Pancreas (tissue), 10 donors: ENCODE data around the gene E2F2. TPM values are rescaled to one million over a fixed set of nuclear protein-coding genes. Genes with fewer than 3 reads are reported as not detected.

Source experiments
- ATAC-seq, 4 donors: fragments of 200-7000 bp; cut with Tn5 transposase; one replicate each; pipeline versions ENCODE4 v1.8.0 to v1.9.1; 2020; ENCODE audit warnings: mild to moderate bottlenecking in 4 of 4, moderate library complexity in 4 of 4
- DNase-seq, 6 donors: peaks; one replicate each; pipeline ENCODE4 v3.0.0-alpha.2; 2020
- FAIRE-seq: peaks from 2 replicates; lab custom pipeline; 2012; peaks lifted over from hg19 to GRCh38; lab: Jason Lieb, UNC
- H3K27ac ChIP-seq, 4 donors: fragments of 200-600 bp; sonication (generic); 1 replicate in 3 of 4; 2 replicates in 1 of 4; pipeline versions ENCODE4 v1.5.0 to v1.8.0; 2020
- H3K27me3 ChIP-seq, 4 donors: fragments of 200-600 bp; one replicate each; pipeline ENCODE4 v1.8.0; 2021
- H3K36me3 ChIP-seq, 3 donors: fragments of 200-600 bp; sonication (generic) in 1 of 3; one replicate each; pipeline versions ENCODE4 v1.5.0 to v1.8.0; 2020 to 2021
- H3K4me1 ChIP-seq, 3 donors: fragments of 200-600 bp; one replicate each; pipeline ENCODE4 v1.8.0; 2021
- H3K4me3 ChIP-seq, 4 donors: fragments of 200-600 bp; sonication (generic) in 2 of 4; one replicate each; pipeline versions ENCODE4 v1.5.0 to v1.8.0; 2020 to 2021
- H3K9me3 ChIP-seq, 4 donors: fragments of 200-600 bp; one replicate each; pipeline ENCODE4 v1.8.0; 2021
- CTCF ChIP-seq, 4 donors: fragments of 200-600 bp; sonication (generic) in 3 of 4; IDR thresholded peaks; one replicate each; pipeline versions ENCODE4 v1.5.0 to v1.8.0; 2021; ENCODE audit warnings: antibody characterized with exemption in 4 of 4
- WGBS, 2 donors: extraction: QIAGEN DNeasy Blood & Tissue Kit; methylation state at CpG; one replicate each; pipeline ENCODE4 v1.1.7; 2013; 5-methylcytosine and 5-hydroxymethylcytosine counted together
- intact Hi-C, 3 donors: fragments of 100-400 bp; cut with DNase I; formaldehyde crosslinking; loops; one replicate each; pipeline versions ENCODE4 v1.11.1 to v1.14.2; 2022
- polyA plus RNA-seq, 2 donors: library from polyadenylated mRNA; stranded (reverse); fragments of 200-250 nt; gene quantifications; one replicate each; pipeline ENCODE4 v1.2.3, GENCODE V29; 2013
- total RNA-seq, 6 donors: library from RNA; stranded (reverse); fragmentation: NEBNext Ultra II Directional in 4 of 6; extraction: Animal tissue kit (Norgen Biotek cat#: 25700) in 4 of 6; gene quantifications; one replicate each; pipeline versions ENCODE4 v1.2.1 to v1.2.4, GENCODE V29; 2021 to 2023
- donor health status: healthy with polysubstance abuse.
- donor health status: DM: no; HTN: no; CAD: no; lungs with moderate emphysema.
- donor health status: DM: no; HTN: no; CAD: no.
- donor health status: control.
- donor health status: control.
- donor health status: Bipolar disorder and iron deficiency.
- donor health status: DM: yes; HTN: yes; CAD: no.
- donor health status: DM: no; HTN: no; CAD: no.
- donor health status: DM: no; HTN: no; CAD: no.
- donor health status: DM: yes; HTN: yes; CAD: no.

Gene E2F2
- total and polyA plus RNA-seq, 8 donors = 0.04 to 0.40 (median 0.15) TPM; not detected in 2

- DNase-seq = no peak
- WGBS, 2 donors = 87 to 91% methylated on average over 4 of the region's 4 CpGs
- H3K36me3 ChIP-seq = no peaks in the 10 kb centered on the region
- intact Hi-C loops = no loop called here
- H3K27ac ChIP-seq = no peak overlapping the region
- ATAC-seq = no peak
- H3K4me3 ChIP-seq = no peak overlapping the region
- FAIRE-seq = no peak
- no peaks in the 10 kb centered on the region for H3K4me1 ChIP-seq
- H3K27me3 ChIP-seq = no peaks in the 10 kb centered on the region
- TF ChIP-seq CTCF (IDR thresholded peaks at IDR 0.05) = no peak
- H3K9me3 ChIP-seq = no peaks in the 10 kb centered on the region
Observed at GRCh38 chr1:23460519-23460918, 70.5 kb downstream of the E2F2 start.

GRCh38 chr1:23459338-23459757 is 71.7 kb downstream of the E2F2 start:
- intact Hi-C loops = no loop called here
- H3K9me3 ChIP-seq = no peaks in the 10 kb centered on the region
- H3K27ac ChIP-seq = no peak overlapping the region
- WGBS, 2 donors = 56 to 64% methylated on average over 2 of the region's 2 CpGs
- FAIRE-seq (no peak), ATAC-seq (peak in 2 of 4 donors; percentile 21 to 84), DNase-seq (no peak)
- no peak overlapping the region for H3K4me3 ChIP-seq
- no peak for TF ChIP-seq CTCF (IDR thresholded peaks at IDR 0.05)
- no peaks in the 10 kb centered on the region for H3K36me3 ChIP-seq
- H3K4me1 ChIP-seq = no peaks in the 10 kb centered on the region
- H3K27me3 ChIP-seq = no peaks in the 10 kb centered on the region

Other genes with a start within 250 kb of the E2F2 start
- 10 to 100 TPM; 27.6 to 57.8 (median 46.7) TPM for gene HNRNPR, start 186.9 kb downstream of the E2F2 start, total RNA-seq
- gene HNRNPR, start 186.9 kb downstream of the E2F2 start, polyA plus RNA-seq = 10 to 100 TPM; 30.8 to 46.7 TPM
- 10 to 100 TPM in 1 of 6 donors, 1 to 10 TPM in 5; 3.7 to 11.8 (median 4.5) TPM for gene ZNF436, start 161.4 kb downstream of the E2F2 start, total RNA-seq
- 1 to 10 TPM; 2.1 to 3.9 TPM for gene ZNF436, start 161.4 kb downstream of the E2F2 start, polyA plus RNA-seq
- 100 to 1,000 TPM in 4 of 6 donors, 10 to 100 TPM in 2; 70.8 to 129 (median 116) TPM for gene TCEA3, start 106.5 kb downstream of the E2F2 start, total RNA-seq
- gene TCEA3, start 106.5 kb downstream of the E2F2 start, polyA plus RNA-seq = 100 to 1,000 TPM in 1 of 2 donors, 10 to 100 TPM in 1; 74.2 to 143 TPM
- gene ASAP3, start 47.1 kb downstream of the E2F2 start, total RNA-seq = 10 to 100 TPM; 17.9 to 37.4 (median 24.1) TPM
- 10 to 100 TPM; 24.7 to 32.4 TPM for gene ASAP3, start 47.1 kb downstream of the E2F2 start, polyA plus RNA-seq
- gene ID3, start 28.3 kb upstream of the E2F2 start, total RNA-seq = 10 to 100 TPM; 16.6 to 54.0 (median 31.2) TPM
- gene ID3, start 28.3 kb upstream of the E2F2 start, polyA plus RNA-seq = 10 to 100 TPM; 40.1 to 51.9 TPM
- gene RPL11, start 160.6 kb upstream of the E2F2 start, total RNA-seq = 100 to 1,000 TPM; 511 to 819 (median 681) TPM
- 1,000 to 10,000 TPM; 1,351 to 1,484 TPM for gene RPL11, start 160.6 kb upstream of the E2F2 start, polyA plus RNA-seq
- gene ELOA, start 212.2 kb upstream of the E2F2 start, total RNA-seq = 10 to 100 TPM; 23.5 to 33.9 (median 27.0) TPM
- 10 to 100 TPM; 10.6 to 13.8 TPM for gene ELOA, start 212.2 kb upstream of the E2F2 start, polyA plus RNA-seq
- gene PITHD1, start 247.2 kb upstream of the E2F2 start, total RNA-seq = 10 to 100 TPM; 17.3 to 20.6 (median 18.9) TPM
- gene PITHD1, start 247.2 kb upstream of the E2F2 start, polyA plus RNA-seq = 10 to 100 TPM; 20.6 to 36.8 TPM